HCT116 (cell line): Measurements from ENCODE around the gene LRBA. TPM values are rescaled to one million over a fixed set of nuclear protein-coding genes. Genes with fewer than 3 reads are reported as not detected.

ENCODE experiments used
- ATAC-seq: fragments of 200-7000 bp; cut with Tn5 transposase; 2 replicates; pipeline ENCODE4 v1.9.1; 2020; ENCODE audit warnings: mild to moderate bottlenecking, moderate library complexity
- BruUV-seq: library from RNA; stranded (reverse); fragments of 400-500 nt; replicated peaks from 2 replicates; lab custom pipeline; 2021; lab: Mats Ljungman, UMichigan
- CTCF ChIA-PET: fragments of 300-600 bp; sonication (Branson Sonifier 250); formaldehyde crosslinking; loops from one replicate; lab custom pipeline; 2021; ENCODE audit warnings: antibody characterized with exemption; lab: Charles Lee
- POLR2A ChIA-PET: fragments of 300-600, 350-600 bp; sonication (Branson Sonifier 250); formaldehyde crosslinking; loops from one replicate; lab custom pipeline; 2021; ENCODE audit warnings: antibody characterized with exemption; lab: Charles Lee
- RAD21 ChIA-PET, 2 experiments: fragments of 300-600 bp; sonication (Branson Sonifier 250); formaldehyde crosslinking; loops; one replicate each; lab custom pipeline; 2023; ENCODE audit warnings: low total read pairs in 2 of 2; ENCODE audit not compliant: uncharacterized antibody in 2 of 2, unreplicated experiment in 2 of 2, low non-redundant PET in 1 of 2; lab: Charles Lee
- DNase-seq: peaks from one replicate; pipeline ENCODE4 v3.0.0-alpha.2; 2010; ENCODE audit warnings: low read depth, low spot score
- H2AFZ ChIP-seq: fragments of 200-600 bp; shearing (Covaris generic), sonication (generic); 2 replicates; pipeline ENCODE4 v1.6.1; 2017; ENCODE audit warnings: low read depth, mixed run types, mixed read lengths, antibody characterized with exemption, low read length; ENCODE audit not compliant: poor library complexity, severe bottlenecking
- H3K27ac ChIP-seq: 2 replicates; pipeline ENCODE4 v1.5.1; 2012; ENCODE audit warnings: low read depth, low read length
- H3K27me3 ChIP-seq: fragments of 200-600 bp; sonication (generic); 2 replicates; pipeline ENCODE4 v1.6.1; 2016; ENCODE audit warnings: mixed run types, low read length, mixed read lengths; ENCODE audit not compliant: insufficient read depth
- H3K36me3 ChIP-seq, 2 experiments: fragments of 200-500 bp in 1 of 2; fragments of 200-600 bp in 1 of 2; sonication (Bioruptor generic) in 1 of 2; sonication (generic) in 1 of 2; 2 replicates each; pipeline versions ENCODE4 v1.5.1 to v1.6.1; 2014 to 2016; ENCODE audit warnings: low read length in 2 of 2, inconsistent platforms in 1 of 2, mixed read lengths in 1 of 2, mixed run types in 1 of 2; ENCODE audit not compliant: insufficient read depth in 2 of 2, control insufficient read depth in 1 of 2
- H3K4me1 ChIP-seq, 2 experiments: fragments of 200-600 bp in 1 of 2; sonication (generic) in 1 of 2; 2 replicates each; pipeline versions ENCODE4 v1.5.1 to v1.6.1; 2012 to 2017; ENCODE audit warnings: low read length in 2 of 2, inconsistent platforms in 1 of 2, mild to moderate bottlenecking in 1 of 2, mixed read lengths in 1 of 2, mixed run types in 1 of 2, moderate library complexity in 1 of 2; ENCODE audit not compliant: insufficient read depth in 2 of 2, control insufficient read depth in 1 of 2
- H3K4me2 ChIP-seq: fragments of 200-600 bp; sonication (generic); 2 replicates; pipeline ENCODE4 v1.6.1; 2017; ENCODE audit warnings: mixed run types, low read length, mixed read lengths
- H3K4me3 ChIP-seq, 2 experiments: fragments of 200-600 bp in 1 of 2; sonication (generic) in 1 of 2; replicated peaks in 1 of 2; 2 replicates each; pipeline ENCODE4 v1.5.1; 2011 to 2016; ENCODE audit warnings: low read length in 2 of 2, control low read depth in 1 of 2, low read depth in 1 of 2, mild to moderate bottlenecking in 1 of 2, mixed read lengths in 1 of 2, mixed run types in 1 of 2
- H3K79me2 ChIP-seq: fragments of 200-600 bp; sonication (generic); 2 replicates; pipeline ENCODE4 v1.6.1; 2017; ENCODE audit warnings: mild to moderate bottlenecking, mixed run types, low read length, moderate library complexity, mixed read lengths; ENCODE audit not compliant: insufficient read depth
- H3K9ac ChIP-seq: fragments of 200-600 bp; sonication (generic); 2 replicates; pipeline ENCODE4 v1.6.1; 2016; ENCODE audit warnings: low read length, mixed read lengths
- H3K9me2 ChIP-seq: fragments of 200-600 bp; sonication (generic), shearing (Covaris generic); 2 replicates; pipeline ENCODE4 v1.6.1; 2017; ENCODE audit warnings: mixed run types, mild to moderate bottlenecking, moderate library complexity; ENCODE audit not compliant: insufficient read depth
- H3K9me3 ChIP-seq, 2 experiments: fragments of 200-500 bp in 1 of 2; fragments of 200-600 bp in 1 of 2; sonication (Bioruptor generic) in 1 of 2; sonication (generic) in 1 of 2; 2 replicates each; pipeline ENCODE4 v1.6.1; 2014 to 2017; ENCODE audit warnings: low read length in 2 of 2, mixed read lengths in 2 of 2, inconsistent platforms in 1 of 2, low read depth in 1 of 2, mild to moderate bottlenecking in 1 of 2, mixed run types in 1 of 2, moderate library complexity in 1 of 2; ENCODE audit not compliant: control insufficient read depth in 1 of 2, insufficient read depth in 1 of 2
- H4K20me1 ChIP-seq: fragments of 200-600 bp; sonication (generic), shearing (Covaris generic); 2 replicates; pipeline ENCODE4 v1.6.1; 2017; ENCODE audit warnings: mixed run types, mild to moderate bottlenecking, moderate library complexity; ENCODE audit not compliant: insufficient read depth
- CBX3 ChIP-seq: IDR thresholded peaks from 2 replicates; pipeline ENCODE4 v1.6.1; 2012; ENCODE audit warnings: low read depth
- CEBPB ChIP-seq: IDR thresholded peaks from 2 replicates; pipeline ENCODE4 v1.6.1; 2012; ENCODE audit warnings: low read depth
- ELF1 ChIP-seq: IDR thresholded peaks from 2 replicates; pipeline ENCODE4 v1.6.1; 2012; ENCODE audit warnings: low read depth, borderline replicate concordance
- EZH2 ChIP-seq: fragments of 200-600 bp; sonication (generic); IDR thresholded peaks from 2 replicates; pipeline ENCODE4 v1.6.1; 2017; ENCODE audit warnings: antibody characterized with exemption, mixed run types
- FOSL1 ChIP-seq: IDR thresholded peaks from 2 replicates; pipeline ENCODE4 v1.6.1; 2012; ENCODE audit warnings: low read depth
- JUND ChIP-seq: IDR thresholded peaks from 2 replicates; pipeline ENCODE4 v1.6.1; 2012
- POLR2A ChIP-seq: IDR thresholded peaks from 2 replicates; pipeline ENCODE4 v1.7.0; 2011; ENCODE audit warnings: borderline replicate concordance; ENCODE audit not compliant: insufficient read depth, insufficient read length; ENCODE audit errors: extremely low read depth
- POLR2AphosphoS5 ChIP-seq: IDR thresholded peaks from 2 replicates; pipeline ENCODE4 v1.6.1; 2011; ENCODE audit warnings: mild to moderate bottlenecking, low read depth, low read length, moderate library complexity
- RAD21 ChIP-seq: IDR thresholded peaks from 2 replicates; pipeline ENCODE4 v1.6.1; 2012; ENCODE audit warnings: low read depth, mild to moderate bottlenecking
- SIN3A ChIP-seq: IDR thresholded peaks from 2 replicates; pipeline ENCODE4 v1.6.1; 2012; ENCODE audit warnings: low read depth
- SP1 ChIP-seq: IDR thresholded peaks from 2 replicates; pipeline ENCODE4 v1.6.1; 2012; ENCODE audit warnings: low read depth
- SRF ChIP-seq: IDR thresholded peaks from 2 replicates; pipeline ENCODE4 v1.6.1; 2012; ENCODE audit warnings: low read depth
- TCF7L2 ChIP-seq: IDR thresholded peaks from 2 replicates; pipeline ENCODE4 v1.7.0; 2011; ENCODE audit warnings: borderline replicate concordance, inconsistent platforms; ENCODE audit not compliant: insufficient read depth, insufficient read length; ENCODE audit errors: extremely low read depth
- YY1 ChIP-seq: IDR thresholded peaks from 2 replicates; pipeline ENCODE4 v1.6.1; 2011; ENCODE audit warnings: low read length, low read depth, moderate library complexity, mild to moderate bottlenecking; ENCODE audit not compliant: insufficient replicate concordance; ENCODE audit errors: extremely low read depth
- ZFX ChIP-seq: fragments of 450-650 bp; IDR thresholded peaks from 2 replicates; pipeline ENCODE4 v1.6.1; 2017
- intact Hi-C: fragments of 100-400 bp; cut with micrococcal nuclease; formaldehyde crosslinking; loops from 2 replicates; pipeline ENCODE4 v1.10.0; 2022
- total RNA-seq: library from RNA; stranded (reverse); gene quantifications from one replicate; pipeline ENCODE4 v1.2.1, GENCODE V29; 2021; ENCODE audit not compliant: unreplicated experiment
- TF ChIP-seq, protein P1 (sequence below): IDR thresholded peaks from 2 replicates; pipeline ENCODE4 v1.6.1; 2012
- TF ChIP-seq, protein P2 (sequence below): IDR thresholded peaks from 2 replicates; pipeline ENCODE4 v1.6.1; 2012; ENCODE audit warnings: low read depth
- TF ChIP-seq, protein P3 (sequence below), 3 experiments: fragments of 200-600 bp in 1 of 3; sonication (generic) in 1 of 3; IDR thresholded peaks in 2 of 3; conservative IDR thresholded peaks in 1 of 3; 2 replicates each; pipeline ENCODE4 v1.5.1; 2012 to 2017; ENCODE audit warnings: low read depth in 2 of 3, low read length in 2 of 3, antibody characterized with exemption in 1 of 3, borderline replicate concordance in 1 of 3, control low read depth in 1 of 3, mild to moderate bottlenecking in 1 of 3, mixed read lengths in 1 of 3, mixed run types in 1 of 3, moderate library complexity in 1 of 3; ENCODE audit not compliant: insufficient read depth in 1 of 3
- TF ChIP-seq, protein P4 (sequence below): IDR thresholded peaks from 2 replicates; pipeline ENCODE4 v1.6.1; 2011; ENCODE audit warnings: mild to moderate bottlenecking, low read length, moderate library complexity; ENCODE audit not compliant: insufficient replicate concordance; ENCODE audit errors: extremely low read depth
- TF ChIP-seq, protein P5 (sequence below): IDR thresholded peaks from 2 replicates; pipeline ENCODE4 v1.6.1; 2012

Gene LRBA
- total RNA-seq, 1 experiment from 2014 or later: 79.8 TPM

DNA sequence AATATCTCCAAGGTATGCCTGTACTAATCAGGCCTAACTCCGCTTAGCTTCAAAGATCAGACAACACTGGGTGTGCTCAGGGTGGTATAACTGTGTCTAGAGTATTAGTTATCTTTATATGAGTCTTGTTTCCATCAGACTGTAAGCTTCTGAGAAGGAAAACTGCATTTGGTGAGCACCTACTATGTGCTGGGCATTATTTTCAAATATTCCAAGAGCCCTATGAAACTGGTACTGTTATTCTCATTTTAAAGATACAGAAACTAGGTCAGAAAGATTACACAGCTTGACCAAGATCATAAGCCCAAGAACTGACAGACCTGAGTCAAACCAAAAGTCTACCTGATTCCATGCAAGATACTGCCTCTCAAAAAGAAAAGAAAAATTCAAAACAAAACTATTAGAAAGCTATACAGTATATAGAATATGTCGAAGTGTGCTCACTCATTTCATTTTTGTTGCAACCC is 44.4 kb downstream of the LRBA start:
- Histone ChIP-seq H4K20me1 (no peaks in the 10 kb centered on the region; the same call in none of the 2 replicates), H3K27ac (no peak overlapping the region), H3K9me3 (no peaks in the 10 kb centered on the region), H3K27me3 (no peaks in the 10 kb centered on the region), H3K4me2 (no peak overlapping the region), H2AFZ (no peak overlapping the region), H3K36me3 (no peaks in the 10 kb centered on the region), H3K9me2 (no peaks in the 10 kb centered on the region), H3K9ac (no peak overlapping the region), H3K79me2 (peaks cover 96% of the 10 kb centered on the region), H3K4me3 (no peak overlapping the region), H3K4me1 (no peaks in the 10 kb centered on the region)
- no TSS peak for BruUV-seq
- TF ChIP-seq CBX3 (no peak), TCF7L2 (no peak), CEBPB (no peak), ELF1 (no peak), POLR2AphosphoS5 (no peak), EZH2 (no peak), SRF (no peak), FOSL1 (no peak), SIN3A (no peak), JUND (no peak), POLR2A (no peak), RAD21 (no peak), SP1 (no peak), ZFX (no peak), YY1 (no peak)
- TF ChIP-seq, protein P1, sequence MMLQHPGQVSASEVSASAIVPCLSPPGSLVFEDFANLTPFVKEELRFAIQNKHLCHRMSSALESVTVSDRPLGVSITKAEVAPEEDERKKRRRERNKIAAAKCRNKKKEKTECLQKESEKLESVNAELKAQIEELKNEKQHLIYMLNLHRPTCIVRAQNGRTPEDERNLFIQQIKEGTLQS: no peak
- TF ChIP-seq, protein P2, sequence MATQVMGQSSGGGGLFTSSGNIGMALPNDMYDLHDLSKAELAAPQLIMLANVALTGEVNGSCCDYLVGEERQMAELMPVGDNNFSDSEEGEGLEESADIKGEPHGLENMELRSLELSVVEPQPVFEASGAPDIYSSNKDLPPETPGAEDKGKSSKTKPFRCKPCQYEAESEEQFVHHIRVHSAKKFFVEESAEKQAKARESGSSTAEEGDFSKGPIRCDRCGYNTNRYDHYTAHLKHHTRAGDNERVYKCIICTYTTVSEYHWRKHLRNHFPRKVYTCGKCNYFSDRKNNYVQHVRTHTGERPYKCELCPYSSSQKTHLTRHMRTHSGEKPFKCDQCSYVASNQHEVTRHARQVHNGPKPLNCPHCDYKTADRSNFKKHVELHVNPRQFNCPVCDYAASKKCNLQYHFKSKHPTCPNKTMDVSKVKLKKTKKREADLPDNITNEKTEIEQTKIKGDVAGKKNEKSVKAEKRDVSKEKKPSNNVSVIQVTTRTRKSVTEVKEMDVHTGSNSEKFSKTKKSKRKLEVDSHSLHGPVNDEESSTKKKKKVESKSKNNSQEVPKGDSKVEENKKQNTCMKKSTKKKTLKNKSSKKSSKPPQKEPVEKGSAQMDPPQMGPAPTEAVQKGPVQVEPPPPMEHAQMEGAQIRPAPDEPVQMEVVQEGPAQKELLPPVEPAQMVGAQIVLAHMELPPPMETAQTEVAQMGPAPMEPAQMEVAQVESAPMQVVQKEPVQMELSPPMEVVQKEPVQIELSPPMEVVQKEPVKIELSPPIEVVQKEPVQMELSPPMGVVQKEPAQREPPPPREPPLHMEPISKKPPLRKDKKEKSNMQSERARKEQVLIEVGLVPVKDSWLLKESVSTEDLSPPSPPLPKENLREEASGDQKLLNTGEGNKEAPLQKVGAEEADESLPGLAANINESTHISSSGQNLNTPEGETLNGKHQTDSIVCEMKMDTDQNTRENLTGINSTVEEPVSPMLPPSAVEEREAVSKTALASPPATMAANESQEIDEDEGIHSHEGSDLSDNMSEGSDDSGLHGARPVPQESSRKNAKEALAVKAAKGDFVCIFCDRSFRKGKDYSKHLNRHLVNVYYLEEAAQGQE: no peak
- TF ChIP-seq, protein P3, sequence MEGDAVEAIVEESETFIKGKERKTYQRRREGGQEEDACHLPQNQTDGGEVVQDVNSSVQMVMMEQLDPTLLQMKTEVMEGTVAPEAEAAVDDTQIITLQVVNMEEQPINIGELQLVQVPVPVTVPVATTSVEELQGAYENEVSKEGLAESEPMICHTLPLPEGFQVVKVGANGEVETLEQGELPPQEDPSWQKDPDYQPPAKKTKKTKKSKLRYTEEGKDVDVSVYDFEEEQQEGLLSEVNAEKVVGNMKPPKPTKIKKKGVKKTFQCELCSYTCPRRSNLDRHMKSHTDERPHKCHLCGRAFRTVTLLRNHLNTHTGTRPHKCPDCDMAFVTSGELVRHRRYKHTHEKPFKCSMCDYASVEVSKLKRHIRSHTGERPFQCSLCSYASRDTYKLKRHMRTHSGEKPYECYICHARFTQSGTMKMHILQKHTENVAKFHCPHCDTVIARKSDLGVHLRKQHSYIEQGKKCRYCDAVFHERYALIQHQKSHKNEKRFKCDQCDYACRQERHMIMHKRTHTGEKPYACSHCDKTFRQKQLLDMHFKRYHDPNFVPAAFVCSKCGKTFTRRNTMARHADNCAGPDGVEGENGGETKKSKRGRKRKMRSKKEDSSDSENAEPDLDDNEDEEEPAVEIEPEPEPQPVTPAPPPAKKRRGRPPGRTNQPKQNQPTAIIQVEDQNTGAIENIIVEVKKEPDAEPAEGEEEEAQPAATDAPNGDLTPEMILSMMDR (IDR thresholded peaks at IDR 0.05 in 2 of 3, conservative IDR thresholded peaks at IDR 0.05 in 1 of 3; ENCODE audit: borderline replicate concordance in 1 of 3, insufficient read depth in 1 of 3, low read depth in 2 of 3, low read length in 2 of 3): no peak
- TF ChIP-seq, protein P4, sequence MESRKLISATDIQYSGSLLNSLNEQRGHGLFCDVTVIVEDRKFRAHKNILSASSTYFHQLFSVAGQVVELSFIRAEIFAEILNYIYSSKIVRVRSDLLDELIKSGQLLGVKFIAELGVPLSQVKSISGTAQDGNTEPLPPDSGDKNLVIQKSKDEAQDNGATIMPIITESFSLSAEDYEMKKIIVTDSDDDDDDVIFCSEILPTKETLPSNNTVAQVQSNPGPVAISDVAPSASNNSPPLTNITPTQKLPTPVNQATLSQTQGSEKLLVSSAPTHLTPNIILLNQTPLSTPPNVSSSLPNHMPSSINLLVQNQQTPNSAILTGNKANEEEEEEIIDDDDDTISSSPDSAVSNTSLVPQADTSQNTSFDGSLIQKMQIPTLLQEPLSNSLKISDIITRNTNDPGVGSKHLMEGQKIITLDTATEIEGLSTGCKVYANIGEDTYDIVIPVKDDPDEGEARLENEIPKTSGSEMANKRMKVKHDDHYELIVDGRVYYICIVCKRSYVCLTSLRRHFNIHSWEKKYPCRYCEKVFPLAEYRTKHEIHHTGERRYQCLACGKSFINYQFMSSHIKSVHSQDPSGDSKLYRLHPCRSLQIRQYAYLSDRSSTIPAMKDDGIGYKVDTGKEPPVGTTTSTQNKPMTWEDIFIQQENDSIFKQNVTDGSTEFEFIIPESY: no peak
- TF ChIP-seq, protein P5, sequence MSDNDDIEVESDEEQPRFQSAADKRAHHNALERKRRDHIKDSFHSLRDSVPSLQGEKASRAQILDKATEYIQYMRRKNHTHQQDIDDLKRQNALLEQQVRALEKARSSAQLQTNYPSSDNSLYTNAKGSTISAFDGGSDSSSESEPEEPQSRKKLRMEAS: no peak
- RAD21 ChIA-PET: no interaction called here
- ATAC-seq (no peak), DNase-seq (no peak)
- POLR2A ChIA-PET: no interaction called here
- intact Hi-C loops: no loop called here
- CTCF ChIA-PET: interaction anchor here (1.0 kb wide), 1 partner anchor 728 kb away, joined by 3 read pairs; no protein-coding TSS in a partner anchor
